Measurements from ENCODE around the gene DRG2.

DNA sequence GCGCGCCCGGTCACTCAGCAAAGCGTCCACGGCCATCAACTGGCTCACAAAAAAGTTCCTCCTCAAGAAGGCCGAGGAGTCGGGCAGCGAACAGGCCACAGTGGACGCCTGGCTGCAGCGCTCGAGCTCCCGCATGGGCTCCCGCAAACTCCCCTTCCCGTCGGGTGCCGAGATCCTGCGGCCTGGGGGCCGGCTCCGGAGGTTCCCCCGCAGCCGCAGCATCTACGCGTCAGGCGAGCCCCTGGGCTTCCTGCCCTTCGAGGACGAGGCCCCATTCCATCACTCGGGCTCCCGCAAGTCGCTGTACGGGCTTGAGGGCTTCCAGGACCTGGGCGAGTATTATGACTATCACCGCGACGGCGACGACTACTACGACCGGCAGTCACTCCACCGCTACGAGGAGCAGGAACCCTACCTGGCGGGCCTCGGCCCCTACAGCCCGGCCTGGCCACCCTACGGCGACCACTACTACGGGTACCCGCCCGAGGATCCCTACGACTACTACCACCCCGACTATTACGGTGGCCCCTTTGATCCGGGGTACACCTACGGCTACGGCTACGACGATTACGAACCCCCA is 31.5 kb downstream of the DRG2 start:
- TF ChIP-seq, protein P1, sequence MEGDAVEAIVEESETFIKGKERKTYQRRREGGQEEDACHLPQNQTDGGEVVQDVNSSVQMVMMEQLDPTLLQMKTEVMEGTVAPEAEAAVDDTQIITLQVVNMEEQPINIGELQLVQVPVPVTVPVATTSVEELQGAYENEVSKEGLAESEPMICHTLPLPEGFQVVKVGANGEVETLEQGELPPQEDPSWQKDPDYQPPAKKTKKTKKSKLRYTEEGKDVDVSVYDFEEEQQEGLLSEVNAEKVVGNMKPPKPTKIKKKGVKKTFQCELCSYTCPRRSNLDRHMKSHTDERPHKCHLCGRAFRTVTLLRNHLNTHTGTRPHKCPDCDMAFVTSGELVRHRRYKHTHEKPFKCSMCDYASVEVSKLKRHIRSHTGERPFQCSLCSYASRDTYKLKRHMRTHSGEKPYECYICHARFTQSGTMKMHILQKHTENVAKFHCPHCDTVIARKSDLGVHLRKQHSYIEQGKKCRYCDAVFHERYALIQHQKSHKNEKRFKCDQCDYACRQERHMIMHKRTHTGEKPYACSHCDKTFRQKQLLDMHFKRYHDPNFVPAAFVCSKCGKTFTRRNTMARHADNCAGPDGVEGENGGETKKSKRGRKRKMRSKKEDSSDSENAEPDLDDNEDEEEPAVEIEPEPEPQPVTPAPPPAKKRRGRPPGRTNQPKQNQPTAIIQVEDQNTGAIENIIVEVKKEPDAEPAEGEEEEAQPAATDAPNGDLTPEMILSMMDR (IDR thresholded peaks at IDR 0.05) = no peak
- TF ChIP-seq, protein P2, sequence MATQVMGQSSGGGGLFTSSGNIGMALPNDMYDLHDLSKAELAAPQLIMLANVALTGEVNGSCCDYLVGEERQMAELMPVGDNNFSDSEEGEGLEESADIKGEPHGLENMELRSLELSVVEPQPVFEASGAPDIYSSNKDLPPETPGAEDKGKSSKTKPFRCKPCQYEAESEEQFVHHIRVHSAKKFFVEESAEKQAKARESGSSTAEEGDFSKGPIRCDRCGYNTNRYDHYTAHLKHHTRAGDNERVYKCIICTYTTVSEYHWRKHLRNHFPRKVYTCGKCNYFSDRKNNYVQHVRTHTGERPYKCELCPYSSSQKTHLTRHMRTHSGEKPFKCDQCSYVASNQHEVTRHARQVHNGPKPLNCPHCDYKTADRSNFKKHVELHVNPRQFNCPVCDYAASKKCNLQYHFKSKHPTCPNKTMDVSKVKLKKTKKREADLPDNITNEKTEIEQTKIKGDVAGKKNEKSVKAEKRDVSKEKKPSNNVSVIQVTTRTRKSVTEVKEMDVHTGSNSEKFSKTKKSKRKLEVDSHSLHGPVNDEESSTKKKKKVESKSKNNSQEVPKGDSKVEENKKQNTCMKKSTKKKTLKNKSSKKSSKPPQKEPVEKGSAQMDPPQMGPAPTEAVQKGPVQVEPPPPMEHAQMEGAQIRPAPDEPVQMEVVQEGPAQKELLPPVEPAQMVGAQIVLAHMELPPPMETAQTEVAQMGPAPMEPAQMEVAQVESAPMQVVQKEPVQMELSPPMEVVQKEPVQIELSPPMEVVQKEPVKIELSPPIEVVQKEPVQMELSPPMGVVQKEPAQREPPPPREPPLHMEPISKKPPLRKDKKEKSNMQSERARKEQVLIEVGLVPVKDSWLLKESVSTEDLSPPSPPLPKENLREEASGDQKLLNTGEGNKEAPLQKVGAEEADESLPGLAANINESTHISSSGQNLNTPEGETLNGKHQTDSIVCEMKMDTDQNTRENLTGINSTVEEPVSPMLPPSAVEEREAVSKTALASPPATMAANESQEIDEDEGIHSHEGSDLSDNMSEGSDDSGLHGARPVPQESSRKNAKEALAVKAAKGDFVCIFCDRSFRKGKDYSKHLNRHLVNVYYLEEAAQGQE (IDR thresholded peaks at IDR 0.05; ENCODE audit: insufficient read depth in 1 of 2, low read depth in 2 of 2, low read length in 1 of 2) = no peak
- TF ChIP-seq POLR2AphosphoS5 (IDR thresholded peaks at IDR 0.05; ENCODE audit: low read depth, low read length) (no peak), SIN3A (IDR thresholded peaks at IDR 0.05; ENCODE audit: borderline replicate concordance, insufficient read depth, low read depth, low read length) (no peak)

All from Panc1 (cell line).